AG09319 (cell line): ENCODE data around the gene MYO9B.
"Not testable (repeated sequence)": the region's sequence is repeated elsewhere in the genome, so short reads cannot be mapped to it uniquely, and the experiment has no call there.

Experiments used
- DNase-seq: peaks from one replicate; pipeline ENCODE4 v3.0.0-alpha.2; 2010; ENCODE audit warnings: low read depth; ENCODE audit errors: extremely low read depth
- TF ChIP-seq, protein P1 (sequence below): IDR thresholded peaks from 2 replicates; pipeline ENCODE4 v1.5.1; 2011; ENCODE audit warnings: low read depth, mild to moderate bottlenecking, inconsistent platforms, low read length, moderate library complexity

The MYO9B gene

DNA sequence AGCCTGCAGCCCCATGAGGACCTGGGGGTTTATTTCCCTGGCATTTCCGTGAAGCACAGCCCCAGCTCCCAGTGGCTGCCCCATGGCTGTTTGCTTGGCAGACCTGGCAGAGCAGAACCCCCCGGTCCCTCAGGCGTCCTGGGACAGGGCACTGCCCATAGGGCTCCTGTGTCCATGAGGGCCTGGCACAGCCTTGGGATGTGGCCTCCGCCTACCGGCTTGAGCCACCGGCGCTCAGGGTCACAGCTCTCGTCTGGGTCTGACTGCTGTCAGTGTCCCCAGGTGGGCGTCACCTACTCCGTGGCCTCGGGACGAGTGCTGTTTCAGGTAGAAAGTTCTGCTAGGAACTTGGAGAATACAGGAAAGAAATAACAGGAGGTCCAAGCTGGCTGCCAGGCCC lies 52.8 kb downstream of the MYO9B start:
- TF ChIP-seq, protein P1, sequence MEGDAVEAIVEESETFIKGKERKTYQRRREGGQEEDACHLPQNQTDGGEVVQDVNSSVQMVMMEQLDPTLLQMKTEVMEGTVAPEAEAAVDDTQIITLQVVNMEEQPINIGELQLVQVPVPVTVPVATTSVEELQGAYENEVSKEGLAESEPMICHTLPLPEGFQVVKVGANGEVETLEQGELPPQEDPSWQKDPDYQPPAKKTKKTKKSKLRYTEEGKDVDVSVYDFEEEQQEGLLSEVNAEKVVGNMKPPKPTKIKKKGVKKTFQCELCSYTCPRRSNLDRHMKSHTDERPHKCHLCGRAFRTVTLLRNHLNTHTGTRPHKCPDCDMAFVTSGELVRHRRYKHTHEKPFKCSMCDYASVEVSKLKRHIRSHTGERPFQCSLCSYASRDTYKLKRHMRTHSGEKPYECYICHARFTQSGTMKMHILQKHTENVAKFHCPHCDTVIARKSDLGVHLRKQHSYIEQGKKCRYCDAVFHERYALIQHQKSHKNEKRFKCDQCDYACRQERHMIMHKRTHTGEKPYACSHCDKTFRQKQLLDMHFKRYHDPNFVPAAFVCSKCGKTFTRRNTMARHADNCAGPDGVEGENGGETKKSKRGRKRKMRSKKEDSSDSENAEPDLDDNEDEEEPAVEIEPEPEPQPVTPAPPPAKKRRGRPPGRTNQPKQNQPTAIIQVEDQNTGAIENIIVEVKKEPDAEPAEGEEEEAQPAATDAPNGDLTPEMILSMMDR = no peak
- no peak for DNase-seq

DNA sequence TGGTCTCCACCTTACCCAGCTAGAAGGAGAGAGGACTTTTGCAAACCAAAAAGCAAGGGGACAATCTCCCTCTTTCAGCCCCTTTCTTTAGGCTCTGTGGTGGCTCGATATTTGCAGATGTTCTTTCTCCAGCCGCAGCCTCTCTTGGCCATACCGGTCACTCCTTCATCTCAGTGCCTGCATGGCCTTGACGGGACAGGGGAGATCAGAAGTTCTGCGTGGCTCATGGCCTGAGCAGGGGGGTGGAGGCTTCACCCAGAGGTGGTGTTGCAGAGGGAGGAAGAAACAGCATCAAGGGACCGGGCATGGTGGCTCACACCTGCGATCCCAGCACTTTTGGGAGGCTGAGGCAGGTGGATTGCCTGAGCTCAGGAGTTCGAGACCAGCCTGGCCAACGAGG lies 53.2 kb downstream of the MYO9B start:
- TF ChIP-seq, protein P1 = no peak
- DNase-seq = no peak

DNA sequence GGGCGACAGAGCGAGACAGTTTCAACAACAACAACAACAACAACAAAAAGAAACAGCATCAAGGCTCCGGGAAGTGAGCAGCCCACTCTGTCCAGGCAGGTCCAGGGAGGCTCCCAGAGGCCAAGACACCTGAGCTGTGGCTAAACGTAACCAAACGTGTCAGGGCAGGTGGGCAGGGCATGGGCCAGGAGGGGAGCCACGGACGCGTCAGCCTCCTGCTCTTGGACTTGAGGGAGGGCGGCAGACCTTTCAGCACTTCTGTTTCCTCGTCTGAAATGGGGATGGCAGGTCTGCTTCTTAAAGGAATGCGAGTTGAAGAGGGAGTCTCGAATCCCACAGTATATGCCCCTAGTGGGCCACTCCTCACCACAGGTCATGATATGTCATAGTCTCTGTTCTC lies 53.8 kb downstream of the MYO9B start:
- TF ChIP-seq, protein P1 = no peak

DNA sequence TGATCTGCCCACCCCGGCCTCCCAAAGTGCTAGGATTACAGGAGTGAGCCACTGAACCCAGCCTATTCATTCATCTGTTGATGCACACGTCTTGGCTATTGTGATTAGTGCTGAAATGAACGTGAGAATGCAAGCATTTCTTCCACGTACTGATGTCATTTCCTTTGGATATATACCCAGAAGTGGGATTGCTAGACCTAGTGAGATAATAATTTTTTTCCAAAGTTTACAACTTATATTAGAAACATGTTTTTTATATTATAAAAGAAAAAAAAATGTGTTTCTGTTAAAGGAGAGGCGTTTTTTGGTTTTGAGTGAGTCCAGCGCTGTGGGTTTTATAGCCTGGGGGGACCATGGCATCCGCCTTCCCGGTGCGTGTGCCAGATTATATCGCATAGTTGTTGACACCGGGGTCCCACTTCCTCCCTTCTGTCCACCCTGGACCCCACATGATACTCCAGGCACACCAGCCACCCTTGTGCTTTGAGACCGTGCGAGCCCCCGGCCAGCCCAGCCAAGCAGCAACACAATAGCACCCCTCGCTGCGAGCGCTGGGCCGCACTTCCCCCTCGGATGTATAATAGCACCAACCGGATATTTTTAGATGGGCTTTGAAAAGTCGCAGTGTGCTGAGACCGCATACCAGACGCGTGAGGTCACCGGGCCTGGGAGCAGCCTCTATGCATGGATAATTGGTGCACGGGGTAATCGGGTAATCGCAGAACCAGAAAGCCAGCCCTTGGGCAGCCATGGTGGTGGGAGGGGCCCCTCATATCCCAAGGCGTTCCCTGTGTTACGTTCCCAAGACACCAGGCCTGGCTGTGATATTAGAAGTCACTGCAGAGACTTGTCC lies 59.6 kb downstream of the MYO9B start:
- DNase-seq = peak; percentile 90
- TF ChIP-seq, protein P1 = peak; percentile 13

More for the DNA sequence above, 53.8 kb downstream of the MYO9B start:
- DNase-seq = no peak

DNA sequence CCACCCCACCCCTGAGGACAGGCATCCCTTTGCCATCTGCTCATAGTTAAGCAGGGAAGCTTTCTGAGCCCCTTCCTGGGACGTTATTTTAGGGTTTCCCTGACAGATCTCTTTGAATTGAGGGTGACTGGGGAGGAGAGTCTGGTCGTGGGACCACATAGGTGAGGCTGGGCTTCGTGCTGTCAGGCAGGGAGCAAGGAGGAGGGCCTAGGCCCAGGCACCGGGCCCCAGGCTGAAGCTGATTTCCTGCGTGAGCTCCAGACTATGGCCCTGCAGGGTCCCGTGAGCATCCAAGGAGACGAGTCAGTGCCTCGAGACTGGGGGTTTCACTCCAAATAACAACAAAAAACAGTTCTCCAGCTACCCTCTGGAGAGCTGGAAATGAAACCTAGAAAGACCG lies 60.4 kb downstream of the MYO9B start:
- no peak for DNase-seq
- TF ChIP-seq, protein P1 = no peak

DNA sequence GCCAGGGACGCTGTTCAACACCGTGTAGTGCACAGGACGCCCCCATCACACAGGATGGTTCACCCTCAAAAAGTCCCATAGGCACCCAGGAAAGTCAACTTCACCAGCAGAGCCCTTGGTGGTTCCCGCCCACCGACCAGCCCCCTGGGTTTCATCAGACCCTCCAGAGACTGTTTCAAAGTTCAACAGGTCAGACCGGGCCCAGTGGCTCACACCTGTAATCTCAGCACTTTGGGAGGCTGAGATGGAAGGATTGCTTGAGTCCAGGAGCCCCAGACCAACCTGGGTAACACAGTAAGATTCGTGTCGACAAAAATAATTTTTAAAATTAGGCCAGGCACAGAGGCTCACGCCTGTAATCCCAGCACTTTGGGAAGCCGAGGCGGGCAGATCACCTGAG lies 61.0 kb downstream of the MYO9B start:
- TF ChIP-seq, protein P1 = no peak
- no peak for DNase-seq

DNA sequence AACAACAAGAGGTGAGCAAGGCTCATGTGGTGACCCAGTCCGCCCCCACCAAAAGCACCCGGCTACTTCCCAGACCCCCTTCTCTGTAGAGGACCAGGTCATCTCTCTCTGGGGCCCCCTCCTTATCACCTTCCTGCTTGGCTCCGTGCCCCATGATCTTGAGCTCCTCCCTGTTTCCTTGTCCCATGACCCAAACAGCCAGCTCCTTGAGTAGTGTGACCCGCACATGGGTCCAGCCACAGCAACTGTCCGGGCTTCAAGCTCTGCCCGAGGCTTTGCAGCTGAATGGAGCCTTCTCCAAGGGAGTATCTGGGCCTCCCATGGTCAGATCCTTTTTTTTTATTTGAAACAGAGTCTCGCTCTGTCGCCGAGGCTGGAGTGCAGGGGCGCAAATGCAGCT lies 61.8 kb downstream of the MYO9B start:
- no peak for DNase-seq
- TF ChIP-seq, protein P1 = no peak

DNA sequence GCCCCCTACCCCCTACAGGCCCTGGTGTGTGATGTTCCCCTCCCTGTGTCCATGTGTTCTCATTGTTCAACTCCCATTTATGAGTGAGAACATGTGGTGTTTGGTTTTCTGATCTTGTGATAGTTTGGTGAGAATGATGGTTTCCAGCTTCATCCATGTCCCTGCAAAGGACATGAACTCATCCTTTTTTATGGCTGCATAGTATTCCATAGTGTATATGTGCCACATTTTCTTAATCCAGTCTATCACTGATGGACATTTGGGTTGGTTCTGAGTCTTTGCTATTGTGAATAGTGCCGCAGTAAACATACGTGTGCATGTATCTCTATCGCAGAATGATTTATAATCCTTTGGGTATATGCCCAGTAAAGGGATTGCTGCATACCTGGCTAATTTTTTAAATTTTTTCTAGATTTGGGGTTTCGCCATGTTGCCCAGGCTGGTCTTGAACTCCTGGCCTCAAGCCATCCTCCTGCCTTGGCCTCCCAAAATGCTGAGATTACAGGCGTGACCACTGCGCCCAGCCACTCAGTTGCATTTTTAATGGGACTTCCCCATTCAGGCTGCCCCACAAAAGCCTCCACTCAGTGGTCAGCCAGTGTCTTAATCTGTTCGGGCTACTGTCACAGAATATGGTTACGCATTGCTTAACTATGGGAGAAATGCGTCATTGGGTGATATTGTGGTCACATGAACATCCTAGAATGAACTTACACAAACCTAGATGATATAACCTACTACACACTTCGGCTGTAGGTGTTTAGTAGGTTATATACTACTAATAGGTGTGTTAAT lies 62.7 kb downstream of the MYO9B start:
- not testable (repeated sequence) for DNase-seq
